Measurements from ENCODE around the gene ZSCAN10.

GRCh38 chr16:3091551-3091950 is 7.5 kb downstream of the ZSCAN10 start:
- TF ChIP-seq CTCF (IDR thresholded peaks at IDR 0.05) (no peak), POLR2A (IDR thresholded peaks at IDR 0.05) (no peak), EP300 (IDR thresholded peaks at IDR 0.05) (no peak)
